Smooth muscle cell of the brain vasculature (primary cell): ENCODE data around the gene LAMA4.

Experiments
- DNase-seq: peaks from one replicate; pipeline ENCODE4 v3.0.0-alpha.2; 2012; ENCODE audit warnings: low read depth, low spot score

LAMA4 gene

GRCh38 chr6:112272799-112273198 is 18.4 kb upstream of the LAMA4 start:
- DNase-seq = no peak

- DNase-seq = no peak
Measured at GRCh38 chr6:112270756-112271155, 16.4 kb upstream of the LAMA4 start.

- no peak for DNase-seq
Measured at GRCh38 chr6:112269979-112270566, 15.7 kb upstream of the LAMA4 start.

GRCh38 chr6:112269114-112269513 is 14.7 kb upstream of the LAMA4 start:
- DNase-seq = no peak

GRCh38 chr6:112268654-112269053 is 14.3 kb upstream of the LAMA4 start:
- no peak for DNase-seq

GRCh38 chr6:112268019-112268418 is 13.7 kb upstream of the LAMA4 start:
- no peak for DNase-seq

- DNase-seq = no peak
Measured at GRCh38 chr6:112266331-112266730, 12.0 kb upstream of the LAMA4 start.

GRCh38 chr6:112259337-112259675 is 4.9 kb upstream of the LAMA4 start:
- no peak for DNase-seq

GRCh38 chr6:112258642-112259336 is 4.4 kb upstream of the LAMA4 start:
- no peak for DNase-seq

- no peak for DNase-seq
Measured at GRCh38 chr6:112257178-112257855, 3.0 kb upstream of the LAMA4 start.

- DNase-seq = no peak
Measured at GRCh38 chr6:112254921-112255320, 554 bp upstream of the LAMA4 start.

- no peak for DNase-seq
Measured at GRCh38 chr6:112253498-112253840, 898 bp downstream of the LAMA4 start.

- no peak for DNase-seq
Measured at GRCh38 chr6:112252571-112253497, 1.5 kb downstream of the LAMA4 start.

- no peak for DNase-seq
Measured at GRCh38 chr6:112251171-112251875, 3.0 kb downstream of the LAMA4 start.

- no peak for DNase-seq
Measured at GRCh38 chr6:112249489-112249888, 4.9 kb downstream of the LAMA4 start.

GRCh38 chr6:112247275-112247674 is 7.1 kb downstream of the LAMA4 start:
- no peak for DNase-seq

GRCh38 chr6:112245511-112246203 is 8.7 kb downstream of the LAMA4 start:
- DNase-seq = no peak

- no peak for DNase-seq
Measured at GRCh38 chr6:112243861-112244827, 10.2 kb downstream of the LAMA4 start.

GRCh38 chr6:112241820-112242429 is 12.4 kb downstream of the LAMA4 start:
- no peak for DNase-seq
